K562 (cell line): ENCODE measurements around the gene LCA5. TPM values are rescaled to one million over a fixed set of nuclear protein-coding genes. Genes with fewer than 3 reads are reported as not detected.
A peak's percentile ranks its signal among the peaks of the same experiment; 100 is the strongest.

Source experiments
- ATF7 ChIP-seq: fragments of 450-650 bp; IDR thresholded peaks from 2 replicates; pipeline ENCODE4 v1.7.1; 2014; ENCODE audit warnings: mild to moderate bottlenecking, moderate library complexity
- CCNT2 ChIP-seq: IDR thresholded peaks from 2 replicates; pipeline ENCODE4 v1.6.1; 2011; ENCODE audit warnings: borderline replicate concordance, low read depth, mild to moderate bottlenecking, moderate library complexity, mixed read lengths, low read length; ENCODE audit not compliant: insufficient read length; ENCODE audit errors: extremely low read depth
- HDAC3 ChIP-seq: fragments of 450-650 bp; IDR thresholded peaks from 2 replicates; pipeline ENCODE4 v1.6.1; 2018; ENCODE audit warnings: borderline replicate concordance, mild to moderate bottlenecking, moderate library complexity; ENCODE audit not compliant: partially characterized antibody
- POLR2B ChIP-seq: fragments of 450-650 bp; IDR thresholded peaks from 2 replicates; pipeline ENCODE4 v1.6.1; 2018; ENCODE audit warnings: low read depth; ENCODE audit not compliant: partially characterized antibody
- PRDM10 ChIP-seq: fragments of 450-650 bp; IDR thresholded peaks from 2 replicates; pipeline ENCODE4 v1.6.1; 2018; ENCODE audit not compliant: partially characterized antibody
- SFPQ ChIP-seq: fragments of 200-400 bp; formaldehyde crosslinking; IDR thresholded peaks from 2 replicates; pipeline ENCODE4 v1.6.1; 2017; ENCODE audit warnings: mild to moderate bottlenecking, low read depth, low read length, moderate library complexity
- ZBTB26 ChIP-seq: fragments of 450-650 bp; formaldehyde crosslinking; IDR thresholded peaks from 2 replicates; pipeline ENCODE4 v1.4.0; 2022; ENCODE audit warnings: missing genetic modification characterization
- ZHX1 ChIP-seq: fragments of 150-350 bp; conservative IDR thresholded peaks from 2 replicates; pipeline ENCODE4 v1.6.1; 2014; ENCODE audit warnings: low read length
- ZNF140 ChIP-seq: fragments of 250-450 bp; sonication (Bioruptor Pico); IDR thresholded peaks from 2 replicates; pipeline ENCODE4 v1.8.0; 2021; ENCODE audit warnings: moderate library complexity, mild to moderate bottlenecking, inconsistent platforms
- ZNF354B ChIP-seq: fragments of 250-450 bp; sonication (Bioruptor Pico); IDR thresholded peaks from 2 replicates; pipeline ENCODE4 v1.4.0; 2020
- ZNF398 ChIP-seq: fragments of 250-450 bp; sonication (Bioruptor Pico); IDR thresholded peaks from 2 replicates; pipeline ENCODE4 v1.8.0; 2021; ENCODE audit warnings: moderate library complexity, mild to moderate bottlenecking, inconsistent platforms
- ZNF512 ChIP-seq: IDR thresholded peaks from 2 replicates; pipeline ENCODE4 v1.6.1; 2016; ENCODE audit warnings: missing genetic modification characterization, missing compliant biosample characterization
- polyA plus RNA-seq, 8 experiments: library from polyadenylated mRNA; depleted of rRNA in 4 of 8; stranded (reverse) in 5 of 8; unstranded in 3 of 8; fragments of >200 nt; fragmentation: Nextera tagmentation in 2 of 8; fragmentation: Illumina TruSeq in 1 of 8; extraction: Ambion mirVana in 2 of 8; extraction: Trizol in 1 of 8; gene quantifications; 2 replicates each; pipeline versions ENCODE4 v1.2.1 to v1.2.3, GENCODE V29; 2011 to 2014; ENCODE audit warnings: inconsistent platforms in 1 of 8, missing spikeins in 1 of 8
- total RNA-seq, 7 experiments: library from RNA; depleted of rRNA in 6 of 7; stranded (reverse); fragments of >200 nt in 6 of 7; fragmentation: Illumina TruSeq in 2 of 7; extraction: Trizol in 2 of 7; gene quantifications; 2 replicates each; pipeline versions ENCODE4 v1.2.1 to v1.2.3, GENCODE V29; 2011 to 2021; ENCODE audit warnings: low replicate concordance in 1 of 7

The LCA5 gene
- total and polyA plus RNA-seq, 9 of the 15 experiments (the other 6 are each of a cell fraction or from before 2014, with no cell fraction given): 1.0 to 3.4 (median 1.8) TPM

GRCh38 chr6:79536954-79537747 is at the start of gene LCA5 (continued):
- TF ChIP-seq ZNF512 (tag): no peak
- TF ChIP-seq HDAC3: peak; percentile 39
- TF ChIP-seq ATF7: peak; percentile 58; the same call in 1 of the 2 replicates
- TF ChIP-seq ZNF354B: no peak
- no peak for TF ChIP-seq SFPQ
- no peak for TF ChIP-seq ZNF140 (CRISPR knock-in tag)
- TF ChIP-seq CCNT2: no peak
- TF ChIP-seq ZNF398 (CRISPR knock-in tag): no peak
- TF ChIP-seq PRDM10: no peak
- TF ChIP-seq ZHX1: no peak
- 0 out of 2 replicates have a peak, but pooled peaks have one; percentile 44 for TF ChIP-seq ZBTB26
- peak; percentile 77 for TF ChIP-seq POLR2B
